ENCODE results near the gene PILRA. TPM values are rescaled to one million over a fixed set of nuclear protein-coding genes. Genes with fewer than 3 reads are reported as not detected.
"Not testable (repeated sequence)": the region's sequence is repeated elsewhere in the genome, so short reads cannot be mapped to it uniquely, and the experiment has no call there.

PILRA gene
- total RNA-seq, 1 donor from 2014 or later = 0.82 TPM

DNA sequence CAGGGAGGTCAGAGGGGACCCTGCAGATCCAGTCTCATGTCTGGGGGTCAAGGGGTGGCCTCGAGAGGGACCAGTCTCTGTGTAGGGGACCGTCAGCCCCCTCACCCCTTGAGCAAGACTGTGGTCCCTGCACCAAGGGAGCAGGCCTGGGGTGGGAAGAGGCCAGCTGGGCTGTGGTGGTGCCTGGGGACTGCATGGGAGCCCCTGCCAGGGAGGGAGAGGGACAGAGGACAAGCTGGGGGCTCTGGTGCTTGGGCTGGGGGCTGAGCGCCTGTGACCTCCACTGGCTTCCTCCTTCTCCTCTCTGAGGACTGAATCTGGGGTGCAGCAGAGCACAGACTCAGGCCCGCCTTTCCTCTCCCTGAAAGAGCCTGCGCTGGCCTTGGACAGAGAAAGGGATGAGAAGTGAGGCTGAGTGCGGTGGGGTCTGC, 16.1 kb upstream of the PILRA start:
- DNase-seq (ENCODE audit: low spot score in 2 of 2) (no peak), FAIRE-seq (no peak)

DNA sequence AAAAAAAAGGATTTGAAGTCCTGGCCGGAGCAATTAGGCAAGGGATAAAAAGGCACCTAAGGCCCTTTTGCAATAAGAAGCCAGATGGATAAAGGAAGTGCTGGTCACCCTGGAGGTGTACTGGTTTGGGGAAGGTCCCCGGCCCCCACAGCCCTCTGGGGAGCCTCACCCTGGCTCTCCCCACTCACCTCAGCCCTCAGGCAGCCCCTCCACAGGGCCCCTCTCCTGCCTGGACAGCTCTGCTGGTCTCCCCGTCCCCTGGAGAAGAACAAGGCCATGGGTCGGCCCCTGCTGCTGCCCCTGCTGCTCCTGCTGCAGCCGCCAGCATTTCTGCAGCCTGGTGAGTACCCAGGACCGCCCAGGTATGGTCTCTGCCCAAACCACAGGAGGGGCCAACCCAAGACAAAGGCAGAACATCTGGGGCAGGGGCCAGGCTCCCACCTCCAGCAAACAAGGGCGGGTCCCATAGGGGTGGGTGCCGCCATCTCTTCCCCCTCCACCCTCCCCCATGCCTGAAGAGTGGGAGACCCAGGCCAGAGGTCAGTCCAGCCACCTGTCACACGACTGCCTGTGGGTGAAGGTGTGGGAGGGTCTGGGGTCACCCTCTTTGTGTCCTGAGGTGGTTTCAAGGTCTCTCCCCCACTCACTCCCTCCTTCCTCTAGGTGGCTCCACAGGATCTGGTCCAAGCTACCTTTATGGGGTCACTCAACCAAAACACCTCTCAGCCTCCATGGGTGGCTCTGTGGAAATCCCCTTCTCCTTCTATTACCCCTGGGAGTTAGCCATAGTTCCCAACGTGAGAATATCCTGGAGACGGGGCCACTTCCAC, 15.0 kb upstream of the PILRA start, which contains the start of gene PILRB:
PILRB (plus strand) TSS at position 91 of the 830 bp plus-strand sequence; CDS start at position 277, 186 bp downstream.
- DNase-seq (ENCODE audit: low spot score in 2 of 2) (no peak), FAIRE-seq (no peak)

DNA sequence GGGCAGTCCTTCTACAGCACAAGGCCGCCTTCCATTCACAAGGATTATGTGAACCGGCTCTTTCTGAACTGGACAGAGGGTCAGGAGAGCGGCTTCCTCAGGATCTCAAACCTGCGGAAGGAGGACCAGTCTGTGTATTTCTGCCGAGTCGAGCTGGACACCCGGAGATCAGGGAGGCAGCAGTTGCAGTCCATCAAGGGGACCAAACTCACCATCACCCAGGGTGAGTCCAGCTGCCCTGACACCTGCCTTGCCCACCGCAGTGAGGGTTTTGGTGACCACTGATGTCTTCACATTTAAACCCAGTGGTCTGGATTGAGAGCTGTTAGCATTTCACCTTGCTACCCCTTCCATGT, 14.5 kb upstream of the PILRA start:
- no peak for DNase-seq (ENCODE audit: low spot score in 2 of 2)
- FAIRE-seq = no peak

DNA sequence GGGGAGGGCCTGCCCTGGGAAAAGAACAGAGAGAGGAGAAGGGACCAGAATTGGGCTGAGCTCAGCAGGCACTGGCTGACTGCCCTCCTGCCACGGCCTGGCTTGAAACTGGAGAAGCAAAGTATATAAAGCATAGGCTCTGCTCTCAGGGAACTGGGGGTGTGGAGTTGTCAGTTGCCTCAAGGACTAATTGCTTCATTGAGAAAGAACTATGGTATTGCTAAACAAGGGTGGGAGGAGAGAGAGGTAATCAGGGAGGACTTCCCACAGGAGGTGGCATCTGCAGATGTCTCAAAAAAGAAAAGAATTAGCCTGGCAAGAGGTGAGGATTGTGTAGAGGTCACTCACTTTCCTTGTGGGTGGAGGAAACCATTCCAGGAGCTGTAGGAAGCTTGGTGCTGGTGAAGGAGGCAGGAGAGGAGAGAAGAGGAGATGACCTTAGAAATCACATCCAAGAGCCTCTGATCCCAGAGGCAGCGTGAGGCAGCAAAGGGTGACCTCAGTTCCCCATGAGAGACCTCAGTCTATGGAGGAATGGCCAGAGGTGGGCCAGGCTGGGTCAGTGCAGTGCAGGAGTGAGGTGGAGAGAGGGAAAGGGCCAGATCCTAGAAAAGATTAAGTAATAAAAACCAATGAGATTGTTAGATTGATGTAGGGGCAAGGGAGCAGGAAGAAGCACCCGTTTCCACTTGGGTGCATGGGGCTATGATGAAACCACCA, 13.0 kb upstream of the PILRA start:
- no peak for FAIRE-seq
- no peak for DNase-seq (ENCODE audit: low spot score in 2 of 2)

DNA sequence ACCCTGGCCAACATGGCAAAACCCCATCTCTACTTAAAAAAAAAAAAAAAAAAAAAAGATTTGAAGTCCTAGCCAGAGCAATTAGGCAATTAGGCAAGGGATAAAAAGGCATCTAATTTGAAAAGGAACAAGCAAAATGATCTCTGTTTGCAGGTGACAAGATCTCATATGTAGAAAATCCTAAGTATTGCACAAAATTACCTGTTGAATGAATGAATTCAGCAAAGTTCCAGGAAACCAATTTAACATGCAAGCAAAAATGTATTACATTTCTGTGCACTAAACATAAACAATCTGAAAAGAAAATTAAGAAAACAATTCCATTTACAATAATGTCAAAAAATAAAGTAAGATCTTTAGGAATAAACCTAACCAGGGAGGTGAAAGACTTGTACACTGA, 10.2 kb upstream of the PILRA start:
- no peak for FAIRE-seq
- DNase-seq (ENCODE audit: low spot score in 2 of 2) = no peak

DNA sequence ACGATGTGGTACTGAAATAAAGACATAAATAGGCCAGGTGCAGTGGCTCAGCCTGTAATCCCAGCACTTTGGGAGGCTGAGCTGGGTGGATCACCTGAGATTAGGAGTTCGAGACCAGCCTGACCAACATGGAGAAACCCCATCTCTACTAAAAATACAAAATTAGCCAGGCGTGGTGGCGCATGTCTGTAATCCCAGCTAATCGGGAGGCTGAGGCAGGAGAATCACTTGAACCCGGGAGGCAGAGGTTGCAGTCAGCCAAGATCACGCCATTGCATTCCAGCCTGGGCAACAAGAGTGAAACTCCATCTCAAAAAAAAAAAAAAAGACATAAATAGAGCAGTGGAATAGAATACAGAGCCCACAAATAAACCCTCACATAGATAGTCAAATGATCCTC, 9.5 kb upstream of the PILRA start:
- not testable (repeated sequence) for FAIRE-seq; DNase-seq (ENCODE audit: low spot score in 2 of 2)

DNA sequence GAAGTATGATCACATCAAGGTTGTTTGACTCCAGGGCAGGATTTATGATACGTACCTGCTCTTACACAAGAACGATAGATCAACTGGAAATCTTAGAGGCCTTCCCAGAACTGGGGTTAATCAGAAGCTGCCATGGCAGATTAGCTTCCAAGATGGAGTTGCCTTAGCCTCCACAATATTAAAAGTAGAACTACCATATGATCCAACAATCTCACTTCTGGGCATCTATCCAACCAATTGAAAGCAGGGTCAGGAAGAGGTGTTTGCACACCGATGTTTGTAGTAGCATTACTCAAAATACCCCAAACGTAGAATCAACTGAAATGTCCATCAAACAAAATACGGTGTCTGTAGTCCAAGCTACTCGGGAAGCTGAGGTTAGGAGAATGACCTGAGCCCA, 8.8 kb upstream of the PILRA start:
- DNase-seq (ENCODE audit: low spot score in 2 of 2) (no peak), FAIRE-seq (no peak)

DNA sequence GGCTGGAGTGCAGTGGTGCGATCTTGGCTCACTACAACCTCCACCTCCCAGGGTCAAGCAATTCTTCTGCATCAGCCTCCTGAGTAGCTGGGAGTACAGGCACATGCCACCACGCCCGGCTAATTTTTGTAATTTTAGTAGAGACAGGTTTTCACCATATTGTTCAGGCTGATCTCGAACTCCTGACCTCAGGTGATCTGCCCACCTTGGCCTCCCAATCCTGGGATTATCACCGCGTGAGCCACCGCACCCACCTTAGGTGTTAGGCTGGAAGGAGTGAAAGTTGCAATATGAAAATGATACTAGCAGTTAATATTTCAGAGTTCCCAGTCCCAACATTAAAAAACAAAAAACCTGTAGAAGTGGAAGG, 7.3 kb upstream of the PILRA start:
- not testable (repeated sequence) for FAIRE-seq; DNase-seq (ENCODE audit: low spot score in 2 of 2)

DNA sequence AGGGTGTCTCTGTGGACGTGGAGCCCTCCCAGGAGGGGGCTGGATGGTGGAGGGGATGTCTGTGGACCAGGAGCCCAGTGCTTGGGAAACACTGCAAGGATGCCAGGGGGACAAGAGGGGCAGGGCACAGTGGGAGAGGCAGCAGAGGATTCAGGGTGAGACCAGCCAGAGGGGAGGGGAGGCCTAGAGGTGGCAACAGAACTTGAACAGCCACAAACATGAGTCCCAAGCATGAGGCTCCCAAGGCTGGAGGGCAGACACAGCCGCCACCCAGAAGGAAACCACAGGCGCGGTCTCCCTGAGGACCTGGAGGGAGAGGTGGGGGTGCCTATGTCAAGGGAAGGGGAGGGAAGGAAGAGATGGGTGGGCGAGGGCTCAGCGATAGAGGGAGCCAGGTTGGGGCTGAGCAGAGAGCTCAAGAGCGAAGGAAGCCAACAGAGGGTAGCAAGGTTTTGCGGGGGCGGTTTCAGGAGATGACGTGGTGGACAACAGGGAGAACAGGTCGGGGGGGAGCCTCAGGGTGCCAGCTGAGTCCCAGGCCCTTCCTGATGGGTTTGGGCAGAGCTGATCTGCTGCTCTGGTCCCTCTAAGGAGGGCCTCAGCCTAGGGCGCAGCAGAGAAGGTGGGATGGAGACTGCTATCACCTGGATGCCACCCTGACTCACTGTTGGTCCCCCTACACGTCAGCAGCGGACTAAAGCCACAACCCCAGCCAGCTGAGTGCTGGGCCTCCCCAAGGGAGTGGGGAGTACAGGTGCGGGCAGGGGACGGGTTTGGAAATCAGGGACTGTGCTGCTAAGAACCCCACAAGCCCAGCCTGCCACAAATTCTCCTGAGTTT, 6.7 kb upstream of the PILRA start:
- FAIRE-seq (no peak), DNase-seq (ENCODE audit: low spot score in 2 of 2) (no peak)

DNA sequence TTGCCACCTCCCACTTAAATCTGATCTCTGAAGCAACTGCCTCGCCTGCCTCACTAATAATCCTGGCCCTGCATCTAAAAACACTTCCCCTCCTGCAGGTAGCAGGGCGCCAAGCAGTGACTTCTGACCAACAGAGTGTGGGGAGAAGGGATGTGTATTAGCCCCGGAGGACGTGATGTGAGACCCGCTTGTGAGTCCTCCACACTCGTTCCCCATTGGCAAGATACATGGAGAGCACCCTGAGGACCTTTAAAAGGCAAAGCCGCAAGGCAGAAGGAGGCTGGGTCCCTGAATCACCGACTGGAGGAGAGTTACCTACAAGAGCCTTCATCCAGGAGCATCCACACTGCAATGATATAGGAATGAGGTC, 6.1 kb upstream of the PILRA start:
- FAIRE-seq = no peak
- DNase-seq (ENCODE audit: low spot score in 2 of 2) = no peak

DNA sequence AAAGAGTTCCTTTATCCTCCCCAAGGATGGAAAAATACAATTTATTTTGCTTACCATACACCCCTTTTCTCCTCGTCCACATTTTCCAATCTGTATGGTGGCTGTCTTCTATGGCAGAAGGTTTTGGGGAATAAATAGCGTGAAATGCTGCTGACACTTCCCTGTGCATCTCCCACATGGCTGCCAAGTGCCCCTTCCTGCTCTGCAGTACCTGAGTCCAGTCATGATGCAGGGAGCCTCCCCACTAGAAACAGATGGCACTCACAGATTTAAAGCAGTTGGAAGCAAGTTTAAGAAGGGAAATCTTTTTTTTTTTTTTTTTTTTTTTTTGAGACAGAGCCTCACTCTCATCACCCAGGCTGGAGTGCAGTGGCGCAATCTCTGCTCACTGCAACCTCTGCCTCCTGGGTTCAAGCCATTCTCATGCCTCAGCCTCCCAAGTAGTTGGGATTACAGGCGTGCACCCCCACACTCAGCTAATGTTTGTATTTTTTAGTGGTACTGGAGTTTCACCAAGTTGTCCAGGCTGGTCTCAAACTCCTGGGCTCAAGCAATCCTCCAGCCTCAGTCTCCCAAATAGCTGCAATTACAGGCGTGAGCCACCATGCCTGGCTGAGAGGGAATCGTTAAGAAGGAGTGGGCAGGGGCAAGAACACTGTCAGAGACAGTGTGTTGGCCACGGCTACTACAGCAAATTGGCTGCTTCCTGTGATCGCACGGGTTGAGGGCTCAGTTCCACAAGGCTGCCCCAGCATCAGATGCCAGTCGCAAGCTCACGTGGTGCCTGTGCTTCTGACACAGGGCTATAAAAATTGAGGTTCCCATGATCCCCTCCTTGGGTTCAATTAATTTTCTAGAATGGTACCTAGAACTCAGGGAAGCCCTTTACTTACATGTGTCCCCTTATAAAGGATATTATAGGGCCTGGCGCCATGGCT, 5.3 kb upstream of the PILRA start:
- DNase-seq (ENCODE audit: low spot score in 2 of 2) = no peak

DNA sequence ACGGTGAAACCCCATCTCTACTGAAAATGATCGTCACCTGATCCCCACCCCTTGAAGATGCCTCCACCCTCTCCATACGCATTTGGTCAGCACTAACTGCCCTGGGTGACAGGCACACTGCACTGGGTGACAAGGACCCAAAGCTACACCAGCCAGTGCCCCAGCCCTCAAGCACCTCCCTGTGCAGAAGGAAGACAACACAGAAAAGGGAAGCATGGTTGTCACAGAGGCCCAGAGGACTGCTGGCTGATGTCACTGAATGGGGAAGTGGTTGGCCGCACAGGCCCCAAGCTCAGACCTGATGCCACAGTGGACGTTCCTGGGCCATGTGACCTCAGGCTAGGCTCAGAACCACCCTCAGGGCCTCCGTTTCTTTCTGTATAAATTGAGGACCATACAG, 4.2 kb upstream of the PILRA start:
- FAIRE-seq (no peak), DNase-seq (ENCODE audit: low spot score in 2 of 2) (no peak)

More for the DNA sequence above, 5.3 kb upstream of the PILRA start:
- FAIRE-seq = no peak

DNA sequence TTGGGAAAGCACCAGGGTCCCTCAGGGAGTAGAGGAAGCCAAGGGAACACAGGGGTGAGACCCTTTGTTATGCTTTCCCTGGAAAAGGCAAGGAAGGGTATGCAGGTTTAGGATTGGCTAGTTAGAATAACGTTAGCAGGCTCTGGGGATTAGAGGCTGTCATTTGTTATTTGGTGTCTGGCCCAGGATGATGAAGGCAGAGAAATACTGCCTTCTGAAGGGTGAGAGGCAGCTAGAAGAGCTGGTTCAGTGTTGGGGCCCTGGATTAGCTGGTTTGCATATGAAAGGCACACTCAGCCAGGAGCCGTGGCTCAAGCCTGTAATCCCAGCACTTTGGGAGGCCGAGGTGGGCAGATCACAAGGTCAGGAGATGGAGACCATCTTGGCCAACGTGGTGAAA, 3.0 kb upstream of the PILRA start:
- DNase-seq (ENCODE audit: low spot score in 2 of 2) = no peak
- no peak for FAIRE-seq

DNA sequence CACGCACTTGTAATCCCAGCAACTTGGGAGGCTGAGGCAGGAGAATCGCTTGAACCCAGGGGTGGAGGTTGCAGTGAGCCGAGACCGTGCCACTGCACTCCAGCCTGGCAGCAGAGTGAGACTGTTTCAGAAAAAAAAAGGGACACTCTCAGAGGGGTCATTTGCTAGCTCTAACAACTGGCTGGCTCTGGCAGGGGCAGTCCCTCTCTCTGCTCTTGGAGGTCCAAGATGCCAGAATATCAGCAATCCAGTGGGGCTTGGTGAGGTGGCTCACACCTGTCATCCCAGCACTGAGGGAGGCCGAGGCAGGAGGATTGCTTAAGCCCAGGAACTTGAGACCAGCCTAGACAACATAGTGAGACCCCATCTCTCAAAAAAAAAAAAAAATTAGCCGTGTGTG, 2.5 kb upstream of the PILRA start:
- FAIRE-seq (no peak), DNase-seq (ENCODE audit: low spot score in 2 of 2) (no peak)

DNA sequence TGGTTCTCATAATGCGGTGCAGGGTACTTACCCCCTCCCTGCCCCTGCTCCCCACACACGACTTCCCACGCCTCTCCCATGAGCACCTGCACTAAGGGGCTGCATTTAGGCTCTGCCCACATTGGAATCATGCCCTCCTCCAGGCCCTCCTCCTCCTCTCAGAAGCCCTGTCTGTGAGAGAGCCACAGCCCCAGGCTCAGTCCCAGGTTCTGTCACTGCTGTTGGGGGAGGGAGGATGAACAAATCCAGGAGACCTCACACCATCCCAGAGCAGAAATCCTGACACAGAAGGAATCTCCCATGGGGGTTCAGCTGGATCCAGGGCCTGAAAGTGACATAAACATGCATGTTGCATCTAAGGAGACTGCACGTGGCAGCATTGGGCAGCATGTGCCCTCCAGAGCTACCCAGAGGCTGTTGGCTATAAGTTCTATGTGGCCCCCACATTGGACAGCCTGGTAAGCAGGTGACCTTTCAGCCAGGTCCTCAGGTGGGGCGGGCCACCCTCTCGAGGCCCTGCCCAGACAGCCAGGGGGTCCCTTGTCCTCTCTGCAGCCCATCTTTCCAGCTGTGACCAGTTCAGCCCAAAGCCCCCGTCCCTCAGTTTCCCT, 1.6 kb upstream of the PILRA start:
- FAIRE-seq (no peak), DNase-seq (ENCODE audit: low spot score in 2 of 2) (no peak)

DNA sequence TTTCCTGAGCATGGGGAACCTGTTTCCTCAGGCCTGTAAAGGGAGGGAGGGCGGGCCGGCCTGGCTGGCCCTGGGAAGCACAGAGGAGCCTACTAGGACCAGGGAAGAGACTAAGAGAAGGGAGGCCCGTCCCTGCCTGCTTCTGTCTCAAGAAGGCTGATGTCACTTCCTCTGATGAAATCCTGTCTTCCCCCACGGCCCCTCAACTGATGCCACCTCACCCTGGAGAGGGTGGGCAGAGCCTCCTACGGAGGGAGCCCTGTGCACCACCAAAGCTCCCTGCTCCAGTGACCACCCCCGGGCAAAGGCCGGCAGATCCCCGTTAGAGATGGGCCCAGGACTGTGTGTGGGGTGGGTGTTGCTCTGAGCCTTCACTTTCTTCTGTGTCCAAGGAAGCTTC, 1.0 kb upstream of the PILRA start:
- FAIRE-seq (no peak), DNase-seq (ENCODE audit: low spot score in 2 of 2) (no peak)

DNA sequence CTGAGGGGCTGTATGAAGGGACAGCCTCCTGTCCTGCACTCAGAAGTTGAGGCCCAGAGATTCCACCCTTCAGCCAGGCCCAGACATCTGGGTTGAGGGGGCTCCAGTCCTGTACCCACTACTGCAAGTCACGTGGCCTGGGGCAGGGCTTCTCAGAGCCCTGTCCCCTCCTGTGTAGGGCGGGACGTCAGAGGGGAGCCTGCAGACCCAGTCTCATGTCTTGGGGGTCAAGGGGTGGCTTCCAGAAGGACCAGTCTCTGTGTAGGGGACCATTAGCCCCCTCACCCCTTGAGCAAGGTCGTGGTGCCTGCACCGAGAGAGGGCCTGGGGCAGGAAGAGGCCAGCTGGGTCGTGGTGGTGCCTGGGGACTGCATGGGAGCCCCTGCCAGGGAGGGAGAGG, 593 bp upstream of the PILRA start:
- FAIRE-seq (no peak), DNase-seq (ENCODE audit: low spot score in 2 of 2) (no peak)

DNA sequence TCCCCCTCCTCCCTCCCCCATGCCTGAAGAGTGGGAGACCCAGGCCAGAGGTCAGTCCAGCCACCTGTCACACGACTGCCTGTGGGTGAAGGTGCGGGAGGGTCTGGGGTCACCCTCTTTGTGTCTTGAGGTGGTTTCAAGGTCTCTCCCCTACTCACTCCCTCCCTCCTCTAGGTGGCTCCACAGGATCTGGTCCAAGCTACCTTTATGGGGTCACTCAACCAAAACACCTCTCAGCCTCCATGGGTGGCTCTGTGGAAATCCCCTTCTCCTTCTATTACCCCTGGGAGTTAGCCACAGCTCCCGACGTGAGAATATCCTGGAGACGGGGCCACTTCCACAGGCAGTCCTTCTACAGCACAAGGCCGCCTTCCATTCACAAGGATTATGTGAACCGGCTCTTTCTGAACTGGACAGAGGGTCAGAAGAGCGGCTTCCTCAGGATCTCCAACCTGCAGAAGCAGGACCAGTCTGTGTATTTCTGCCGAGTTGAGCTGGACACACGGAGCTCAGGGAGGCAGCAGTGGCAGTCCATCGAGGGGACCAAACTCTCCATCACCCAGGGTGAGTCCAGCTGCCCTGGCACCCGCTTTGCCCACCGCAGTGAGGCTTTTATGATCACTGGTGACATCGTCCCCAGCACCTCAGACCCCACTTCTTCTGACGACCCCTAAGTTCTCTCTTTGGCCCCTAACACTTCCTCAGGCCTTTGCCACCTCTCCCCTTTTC, 747 bp downstream of the PILRA start:
- FAIRE-seq; DNase-seq (ENCODE audit: low spot score in 2 of 2): not testable (repeated sequence)

DNA sequence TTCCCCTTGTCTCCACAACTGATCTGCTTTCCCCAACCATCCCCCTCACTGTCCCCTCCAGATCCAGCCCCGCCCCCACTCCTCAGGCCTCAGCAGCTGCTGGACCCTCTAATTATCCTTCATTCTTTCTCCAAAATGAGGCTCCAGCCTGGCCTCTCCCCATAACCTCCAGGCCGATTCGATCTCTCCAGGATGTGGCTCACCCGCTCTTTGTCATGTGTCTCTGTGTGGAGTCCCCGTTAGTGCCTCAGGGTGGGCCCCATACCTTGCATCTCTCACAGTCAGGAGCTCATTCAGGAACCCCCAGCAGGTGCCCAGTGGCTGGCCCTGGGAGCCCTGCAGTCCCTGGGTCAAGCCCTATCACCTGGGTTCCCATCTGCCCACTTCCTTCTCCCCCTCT, 1.3 kb downstream of the PILRA start:
- DNase-seq (ENCODE audit: low spot score in 2 of 2) (no peak), FAIRE-seq (no peak)
